Tongue (tissue), 2 donors: ENCODE data around the gene ZP1. TPM values are rescaled to one million over a fixed set of nuclear protein-coding genes. Genes with fewer than 3 reads are reported as not detected.
A peak's percentile ranks its signal among the peaks of the same experiment; 100 is the strongest.
"Not testable (repeated sequence)": the region's sequence is repeated elsewhere in the genome, so short reads cannot be mapped to it uniquely, and the experiment has no call there.

Experiments
- DNase-seq: peaks from one replicate; pipeline ENCODE4 v3.0.0-alpha.2; 2015
- total RNA-seq: library from RNA; depleted of rRNA; stranded (reverse); fragments of >200 nt; gene quantifications from one replicate; pipeline ENCODE4 v1.2.3, GENCODE V29; 2014

The ZP1 gene, protein sequence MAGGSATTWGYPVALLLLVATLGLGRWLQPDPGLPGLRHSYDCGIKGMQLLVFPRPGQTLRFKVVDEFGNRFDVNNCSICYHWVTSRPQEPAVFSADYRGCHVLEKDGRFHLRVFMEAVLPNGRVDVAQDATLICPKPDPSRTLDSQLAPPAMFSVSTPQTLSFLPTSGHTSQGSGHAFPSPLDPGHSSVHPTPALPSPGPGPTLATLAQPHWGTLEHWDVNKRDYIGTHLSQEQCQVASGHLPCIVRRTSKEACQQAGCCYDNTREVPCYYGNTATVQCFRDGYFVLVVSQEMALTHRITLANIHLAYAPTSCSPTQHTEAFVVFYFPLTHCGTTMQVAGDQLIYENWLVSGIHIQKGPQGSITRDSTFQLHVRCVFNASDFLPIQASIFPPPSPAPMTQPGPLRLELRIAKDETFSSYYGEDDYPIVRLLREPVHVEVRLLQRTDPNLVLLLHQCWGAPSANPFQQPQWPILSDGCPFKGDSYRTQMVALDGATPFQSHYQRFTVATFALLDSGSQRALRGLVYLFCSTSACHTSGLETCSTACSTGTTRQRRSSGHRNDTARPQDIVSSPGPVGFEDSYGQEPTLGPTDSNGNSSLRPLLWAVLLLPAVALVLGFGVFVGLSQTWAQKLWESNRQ
- not detected for total RNA-seq

DNA sequence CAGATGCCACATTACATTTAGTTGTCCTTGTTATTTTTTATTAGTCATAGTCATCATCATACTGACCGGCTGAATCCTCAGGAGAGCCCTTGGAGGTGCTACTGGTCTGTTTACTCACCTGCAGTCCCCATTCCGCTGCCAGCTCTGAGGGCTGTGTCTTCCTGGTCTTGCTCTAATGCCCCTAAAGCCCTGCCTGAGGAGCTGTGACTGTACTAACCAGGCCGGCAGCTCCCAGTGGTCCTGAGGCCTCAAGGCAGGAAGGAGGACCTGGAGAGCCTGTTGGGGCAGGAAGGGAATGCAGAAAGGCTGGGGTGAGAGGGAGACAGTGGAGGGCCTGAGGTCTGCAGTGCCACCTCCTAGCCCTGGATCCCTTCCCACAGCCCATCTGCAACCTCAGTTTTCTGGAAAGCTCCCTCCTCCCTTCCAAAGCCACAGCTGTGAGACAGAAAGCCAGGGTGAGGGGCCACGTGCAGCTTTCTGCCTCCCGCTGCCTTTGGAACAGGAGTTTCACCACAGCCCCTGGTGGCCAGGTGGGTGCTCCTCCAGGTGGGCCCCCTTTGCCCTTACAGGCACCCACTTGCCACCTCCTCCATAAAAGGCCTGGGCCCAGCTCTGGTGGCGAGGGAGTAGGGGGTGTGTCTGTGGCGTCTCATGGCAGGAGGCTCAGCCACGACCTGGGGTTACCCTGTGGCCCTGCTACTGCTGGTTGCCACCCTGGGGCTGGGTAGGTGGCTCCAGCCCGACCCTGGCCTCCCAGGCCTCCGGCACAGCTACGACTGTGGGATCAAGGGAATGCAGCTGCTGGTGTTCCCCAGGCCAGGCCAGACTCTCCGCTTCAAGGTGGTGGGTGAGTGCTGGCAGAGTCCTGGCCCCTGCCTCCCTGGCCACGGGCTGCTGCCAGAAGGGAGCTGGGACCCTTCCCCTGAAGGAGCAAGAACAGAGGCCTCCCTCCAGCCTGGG lies at the start of gene ZP1:
ZP1 (plus strand) TSS at position 632 of the 960 bp plus-strand sequence; CDS start at position 652, 20 bp downstream.
- DNase-seq, result no peak

DNA sequence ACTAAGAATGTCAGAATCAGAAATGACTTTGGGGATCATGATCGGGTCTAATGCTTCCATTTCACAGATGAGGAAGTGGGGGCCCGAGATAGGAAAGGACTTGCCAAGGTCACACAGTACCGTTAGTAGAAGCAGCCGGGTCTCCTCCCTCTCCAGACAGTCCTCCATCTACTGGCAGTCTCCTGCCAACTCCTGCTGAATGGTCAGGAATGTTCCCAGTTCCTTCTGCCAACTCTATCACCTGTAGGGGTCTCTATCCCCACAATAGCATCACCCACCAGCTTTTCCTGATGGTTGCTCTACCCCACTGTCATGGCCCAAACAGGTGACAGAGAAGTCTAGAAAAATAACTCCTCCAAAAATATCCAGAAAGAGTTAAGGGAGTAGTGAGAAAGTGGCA lies 49.3 kb upstream of the ZP1 start:
- DNase-seq, result no peak

DNA sequence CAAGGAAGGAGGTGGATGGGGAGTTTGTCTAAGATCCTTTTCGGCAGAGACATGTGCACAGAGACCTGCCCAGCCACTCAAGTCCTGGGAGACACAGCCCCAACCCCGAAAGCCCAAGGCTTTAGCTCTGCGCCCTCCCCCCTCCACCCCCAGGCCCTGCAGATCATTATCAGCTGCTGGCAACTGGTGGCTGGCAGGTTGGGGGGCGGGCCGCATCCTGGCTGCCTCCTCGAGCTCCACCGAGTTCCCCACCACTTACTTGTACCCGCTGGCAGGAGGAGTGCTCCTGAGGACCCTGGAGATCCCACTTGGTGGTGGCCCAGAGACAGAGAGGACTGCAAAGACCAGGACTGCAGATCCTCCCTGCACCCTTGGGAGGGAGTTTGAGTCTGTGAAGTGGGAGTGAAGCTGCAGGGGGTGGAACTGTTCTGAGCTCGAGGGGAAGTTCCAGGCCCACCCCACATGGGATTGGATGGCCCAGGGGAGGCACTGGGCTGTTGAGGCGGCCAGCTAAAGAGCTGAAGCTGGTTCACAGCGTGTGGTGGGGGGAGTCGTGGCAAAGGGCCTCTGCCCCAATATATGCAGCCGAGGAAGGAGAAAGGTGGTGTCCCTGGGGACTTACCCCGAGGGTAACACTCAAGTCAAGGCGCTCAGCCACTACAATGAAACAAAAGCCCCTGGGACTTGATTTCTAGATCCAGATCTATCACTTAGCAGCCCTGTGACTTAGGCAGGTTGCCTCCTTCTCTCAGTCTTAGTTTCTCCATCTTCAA lies 45.3 kb upstream of the ZP1 start:
- DNase-seq, result peak; percentile 18

DNA sequence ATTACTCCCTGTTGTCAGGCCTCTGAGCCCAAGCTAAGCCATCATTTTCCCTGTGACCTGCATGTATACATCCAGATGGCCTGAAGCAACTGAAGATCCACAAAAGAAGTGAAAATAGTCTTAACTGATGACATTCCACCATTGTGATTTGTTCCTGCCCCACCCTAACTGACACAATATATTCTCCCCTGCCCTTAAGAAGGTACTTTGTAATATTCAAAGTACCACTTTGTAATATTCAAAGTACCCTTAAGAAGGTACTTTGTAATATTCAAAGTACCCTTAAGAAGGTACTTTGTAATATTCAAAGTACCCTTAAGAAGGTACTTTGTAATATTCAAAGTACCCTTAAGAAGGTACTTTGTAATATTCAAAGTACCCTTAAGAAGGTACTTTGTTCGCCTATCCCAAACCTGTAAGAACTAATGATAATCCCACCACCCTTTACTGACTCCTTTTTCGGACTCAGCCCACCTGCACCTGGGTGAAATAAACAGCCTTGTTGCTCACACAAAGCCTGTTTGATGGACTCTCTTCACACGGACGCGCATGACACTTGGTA lies 43.5 kb upstream of the ZP1 start:
- not testable (repeated sequence) for DNase-seq

DNA sequence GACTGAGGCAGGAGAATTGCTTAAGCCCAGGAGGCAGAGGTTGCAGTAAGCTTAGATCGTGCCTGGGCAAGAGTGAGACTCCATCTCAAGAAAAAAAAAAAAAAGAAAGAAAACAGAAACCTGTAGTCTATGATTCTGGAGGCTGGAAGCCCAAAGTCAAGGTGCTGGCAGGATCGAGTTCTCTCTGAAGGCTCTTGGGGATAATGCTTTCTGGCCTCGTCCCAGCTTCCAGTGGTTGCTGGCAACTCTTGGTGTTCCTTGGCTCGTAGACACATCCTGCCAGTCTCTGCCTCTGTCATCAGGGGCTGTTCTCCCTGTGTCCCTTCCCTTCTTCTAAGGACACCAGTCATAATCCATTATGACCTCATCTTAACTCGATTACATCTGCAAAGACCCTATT lies 42.2 kb upstream of the ZP1 start:
- no peak for DNase-seq

DNA sequence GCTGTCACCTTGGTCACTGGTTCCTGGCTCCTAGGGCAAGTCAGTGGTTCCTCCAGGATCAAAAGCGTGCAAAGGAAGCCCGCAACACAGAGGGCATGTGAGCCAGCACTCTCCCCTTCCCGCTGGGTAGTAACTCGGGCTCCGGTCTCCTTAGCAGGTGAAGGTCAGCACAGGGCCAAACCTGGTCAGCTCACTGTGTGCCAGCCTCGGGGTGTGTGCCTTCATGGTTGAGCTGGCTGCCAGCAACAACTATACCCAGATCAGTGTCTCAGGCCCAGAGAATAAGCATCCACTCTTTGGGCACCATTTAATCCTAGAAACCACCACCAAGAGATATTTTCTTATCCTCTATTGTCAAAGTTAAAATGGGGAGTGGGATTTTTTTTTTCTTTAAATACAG lies 41.6 kb upstream of the ZP1 start:
- no peak for DNase-seq

DNA sequence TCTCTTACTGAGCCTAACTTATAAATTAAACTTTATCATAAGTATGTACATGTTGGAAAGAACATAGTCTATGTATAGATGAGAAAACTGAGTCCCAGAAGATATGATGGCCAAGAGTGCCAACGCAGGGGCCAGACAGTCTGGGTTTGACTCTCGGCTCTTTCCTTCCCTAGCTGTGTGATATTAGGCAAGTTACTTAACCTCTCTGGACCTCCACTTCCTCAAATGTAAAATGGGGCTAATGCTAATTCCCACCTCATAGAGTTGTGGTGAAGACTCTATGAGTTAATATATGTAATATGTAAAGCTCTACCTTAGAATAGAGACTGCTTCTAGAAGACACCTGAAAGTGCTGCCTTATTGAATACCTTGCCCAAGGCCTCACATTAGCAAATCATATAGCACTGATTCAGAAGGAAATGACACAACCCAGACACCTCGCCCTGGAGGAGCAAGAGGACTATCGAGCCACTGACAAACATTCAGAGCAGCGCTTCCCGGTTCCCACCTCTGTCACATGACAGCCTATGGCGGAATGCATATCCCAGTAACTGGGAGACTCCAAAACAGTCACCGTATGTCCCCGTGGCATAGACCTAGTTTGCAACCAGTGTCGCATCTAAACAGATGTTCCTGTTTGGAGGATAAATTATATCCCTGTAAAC lies 36.7 kb upstream of the ZP1 start:
- DNase-seq, result no peak

DNA sequence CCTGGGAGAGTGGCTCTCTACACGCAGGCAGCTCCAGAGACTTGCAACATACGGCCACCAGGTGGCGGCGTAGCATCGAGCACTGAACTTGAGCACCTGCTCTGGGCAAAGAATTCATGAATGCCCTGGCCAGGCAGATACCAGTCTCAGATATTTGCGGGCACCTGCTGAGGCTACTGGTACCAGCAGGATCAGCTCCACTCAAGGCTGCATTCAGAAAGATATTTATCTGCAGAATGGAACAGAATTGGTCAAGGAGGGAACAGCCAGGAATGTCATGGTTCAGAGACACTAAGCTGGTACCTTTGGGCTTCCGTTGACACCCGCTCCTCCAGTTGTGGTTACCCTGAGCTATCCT lies 36.2 kb upstream of the ZP1 start:
- DNase-seq, result peak; percentile 92

DNA sequence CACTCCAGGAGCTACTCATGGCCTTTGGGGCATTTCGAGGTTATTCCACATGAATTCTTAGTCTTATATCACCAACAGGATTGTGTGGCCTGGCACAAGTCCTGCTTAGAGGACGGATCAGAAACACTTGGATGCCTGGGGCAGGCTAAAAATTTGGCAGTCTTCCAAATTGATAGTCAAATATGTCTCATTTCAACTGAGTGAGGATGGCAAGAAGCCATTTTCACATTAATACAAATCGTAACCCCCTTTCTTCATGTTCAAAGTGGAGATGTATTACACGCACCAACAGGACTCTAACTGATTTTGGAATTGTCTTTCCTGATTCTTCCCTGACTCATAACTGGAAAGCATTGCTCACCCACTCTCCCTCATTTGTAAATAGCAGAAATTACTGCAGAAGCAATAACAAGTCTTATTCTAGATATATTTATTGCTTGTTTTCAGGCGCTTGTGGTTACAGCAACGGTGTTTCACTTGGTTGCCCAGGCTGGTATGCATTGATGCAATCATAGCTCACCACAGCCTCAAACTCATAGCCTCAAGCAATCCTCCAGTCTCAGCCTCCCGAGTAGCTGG lies 35.8 kb upstream of the ZP1 start:
- no peak for DNase-seq

DNA sequence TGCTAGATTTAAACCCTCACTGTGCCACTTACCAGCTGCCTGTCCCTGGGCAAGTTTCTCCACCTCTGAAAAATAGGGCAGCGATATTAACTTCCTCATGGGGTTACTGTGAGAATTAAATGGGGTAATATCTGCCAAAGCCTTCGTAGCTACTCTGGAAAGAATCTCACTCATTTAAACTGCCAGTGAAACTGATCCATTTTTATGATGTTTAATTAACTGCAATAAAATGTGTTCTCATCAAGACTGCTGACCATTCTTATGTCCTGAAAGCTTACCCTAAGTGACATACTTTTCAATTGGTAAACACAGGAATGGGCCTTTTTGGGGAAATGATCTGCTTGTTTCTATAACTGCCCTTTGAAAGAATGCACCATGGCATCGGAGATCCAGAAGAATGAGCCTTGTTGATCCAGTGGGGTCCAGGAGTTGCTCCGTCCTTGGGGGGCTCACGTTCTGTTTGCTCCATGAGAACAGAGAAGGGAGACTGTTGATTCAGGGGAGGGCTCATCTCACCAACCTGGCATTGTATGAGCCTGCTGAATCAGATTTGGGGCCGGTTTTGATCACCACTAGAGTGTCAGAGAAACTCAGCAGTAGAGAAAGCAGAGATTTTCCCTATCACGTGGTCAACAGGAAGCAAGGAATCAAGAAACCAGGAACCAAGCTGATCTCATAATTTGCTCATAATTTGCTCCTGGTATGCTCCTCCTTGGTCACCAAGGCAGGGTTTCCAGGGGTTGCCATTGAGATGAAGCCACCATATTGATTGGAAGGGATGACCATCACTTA lies 32.4 kb upstream of the ZP1 start:
- no peak for DNase-seq

DNA sequence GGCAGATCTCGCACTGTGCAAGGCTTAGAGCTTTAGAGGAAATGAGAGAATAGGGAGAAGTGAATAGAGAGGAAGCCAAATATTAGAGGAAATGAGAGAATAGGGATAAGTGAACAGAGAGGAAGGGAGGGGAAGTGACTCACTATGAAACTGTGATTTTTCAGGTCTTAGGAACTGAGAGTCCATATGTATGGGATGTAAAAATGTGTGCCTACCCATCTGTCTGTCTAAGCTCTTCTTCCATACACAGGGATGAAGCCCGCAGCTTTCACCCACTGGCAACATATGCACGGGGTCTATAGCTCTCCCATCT lies 31.9 kb upstream of the ZP1 start:
- DNase-seq, result no peak

DNA sequence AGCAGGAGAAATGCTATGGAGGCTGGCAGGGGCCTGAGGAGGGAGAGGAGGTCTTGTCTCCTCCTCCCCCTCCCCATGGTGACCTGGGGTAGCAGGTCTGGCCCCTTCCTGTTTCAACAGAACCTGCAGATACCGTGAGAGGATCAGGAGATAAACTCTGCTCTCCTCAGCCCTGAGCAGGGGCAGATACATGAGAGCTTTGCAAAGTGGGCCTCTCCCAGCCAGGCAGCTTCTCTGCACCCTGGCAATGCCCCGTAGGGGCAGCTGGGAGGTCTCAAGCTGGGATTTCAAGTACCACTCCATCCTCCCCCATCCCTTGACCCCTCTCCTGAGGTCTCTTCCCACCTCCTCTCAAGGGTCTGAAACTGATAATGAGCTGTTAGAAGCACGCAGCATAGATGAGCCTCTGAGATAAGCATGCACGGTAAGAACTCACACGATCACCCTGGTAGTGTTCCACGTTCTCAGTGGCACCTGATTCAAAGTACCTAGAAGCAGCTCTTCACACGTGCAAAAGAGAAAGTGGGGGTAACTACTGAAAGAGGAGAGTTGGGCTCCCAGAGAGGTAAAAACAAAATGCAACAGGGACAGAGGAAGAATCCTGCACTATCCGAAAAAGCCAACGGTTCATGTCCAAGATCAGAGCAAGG lies 30.4 kb upstream of the ZP1 start:
- DNase-seq, result no peak

DNA sequence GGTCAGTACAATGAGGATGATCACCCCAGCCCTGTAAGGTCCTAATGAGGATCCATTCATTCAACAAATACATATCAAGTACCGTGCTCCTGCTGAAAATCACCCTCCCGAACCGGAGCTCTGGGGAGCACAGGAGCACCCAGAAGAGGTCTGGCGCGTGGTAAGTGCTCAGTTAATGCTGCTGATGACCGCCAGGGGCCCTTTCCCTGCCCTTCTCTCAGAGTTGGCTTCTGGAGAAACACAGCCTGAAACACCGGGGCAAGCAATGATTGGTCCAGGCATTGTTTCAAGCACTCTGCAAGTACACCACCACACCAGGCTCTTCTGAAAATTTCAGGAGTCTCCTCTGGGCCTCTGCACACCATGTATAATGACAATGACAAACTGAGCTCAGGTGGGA lies 29.2 kb upstream of the ZP1 start:
- DNase-seq, result no peak

DNA sequence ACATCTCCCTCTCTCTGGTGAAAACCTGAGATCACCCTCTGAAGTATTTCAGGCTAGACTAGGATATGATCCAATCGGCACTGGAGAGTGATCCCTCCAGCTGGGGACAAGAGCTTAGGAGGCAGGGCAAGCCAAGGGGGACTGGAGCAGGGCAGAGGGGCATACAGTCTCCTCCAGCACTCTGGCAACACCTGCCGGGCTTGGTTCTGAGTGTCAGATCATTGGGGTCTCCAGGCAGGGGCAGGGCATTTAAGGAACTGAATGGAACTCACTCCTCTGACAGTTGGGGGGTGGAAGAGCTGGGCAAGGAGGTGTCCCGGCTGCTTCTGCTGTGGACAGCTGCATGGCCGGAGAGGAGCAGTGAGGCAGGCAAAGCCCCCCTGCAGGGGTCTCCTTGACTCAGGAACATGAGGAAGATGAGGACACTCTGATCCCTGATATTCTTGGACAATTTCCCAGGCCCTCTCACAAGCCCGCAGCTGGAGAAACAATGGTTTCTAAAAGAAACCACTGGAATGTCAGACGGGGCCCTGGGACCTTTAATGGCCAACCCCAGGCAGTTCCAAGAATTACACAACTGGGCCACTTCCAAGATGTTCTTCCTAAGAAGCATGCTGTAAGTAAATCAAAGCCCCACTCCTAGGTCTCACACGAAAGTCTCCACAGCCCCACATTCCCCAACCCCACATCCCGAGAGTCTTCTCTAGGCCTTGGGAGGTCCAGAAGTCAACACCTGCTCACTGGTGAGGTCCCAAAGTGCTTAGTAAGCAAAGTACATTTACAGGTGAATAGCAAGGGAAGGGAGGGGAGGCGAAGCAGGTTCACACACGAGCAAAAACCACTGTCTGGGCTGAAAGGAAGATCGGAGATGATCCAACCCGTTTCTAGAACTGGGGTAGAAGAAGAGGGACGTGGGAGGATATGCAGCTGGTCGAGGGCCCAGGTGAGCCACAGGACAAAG lies 26.6 kb upstream of the ZP1 start:
- peak; percentile 86 for DNase-seq

DNA sequence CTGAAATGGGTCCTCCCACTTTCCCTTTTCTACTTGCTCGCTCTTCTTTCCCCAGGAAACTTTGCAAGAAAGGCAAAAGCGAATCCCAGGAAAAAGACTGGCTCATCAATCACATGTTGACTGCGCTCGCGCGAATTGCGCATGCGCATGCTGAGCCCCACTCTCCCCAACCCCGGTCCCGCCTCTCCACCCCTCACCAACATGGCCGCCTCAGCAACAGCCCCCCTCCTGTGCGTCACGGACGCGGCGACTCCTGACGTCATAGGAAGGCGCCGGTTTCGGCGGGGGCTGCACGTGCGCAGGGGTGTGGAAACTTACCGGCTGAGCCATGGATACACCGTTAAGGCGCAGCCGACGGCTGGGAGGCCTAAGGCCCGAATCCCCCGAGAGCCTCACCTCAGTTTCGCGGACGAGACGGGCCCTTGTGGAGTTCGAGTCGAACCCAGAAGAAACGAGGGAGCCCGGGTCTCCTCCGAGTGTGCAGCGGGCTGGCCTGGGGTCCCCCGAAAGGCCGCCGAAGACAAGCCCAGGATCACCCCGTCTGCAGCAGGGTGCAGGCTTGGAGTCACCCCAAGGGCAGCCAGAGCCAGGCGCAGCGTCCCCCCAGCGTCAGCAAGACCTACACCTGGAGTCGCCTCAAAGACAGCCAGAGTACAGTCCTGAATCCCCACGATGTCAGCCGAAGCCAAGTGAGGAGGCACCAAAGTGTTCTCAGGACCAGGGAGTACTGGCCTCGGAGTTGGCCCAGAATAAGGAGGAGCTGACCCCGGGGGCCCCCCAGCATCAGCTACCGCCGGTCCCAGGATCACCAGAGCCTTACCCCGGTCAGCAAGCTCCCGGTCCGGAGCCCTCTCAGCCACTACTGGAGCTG lies 25.3 kb upstream of the ZP1 start, which contains the start of gene CCDC86:
CCDC86 (plus strand) TSS at position 317 of the 871 bp plus-strand sequence; CDS start at position 329, 12 bp downstream.
- peak; percentile 98 for DNase-seq

DNA sequence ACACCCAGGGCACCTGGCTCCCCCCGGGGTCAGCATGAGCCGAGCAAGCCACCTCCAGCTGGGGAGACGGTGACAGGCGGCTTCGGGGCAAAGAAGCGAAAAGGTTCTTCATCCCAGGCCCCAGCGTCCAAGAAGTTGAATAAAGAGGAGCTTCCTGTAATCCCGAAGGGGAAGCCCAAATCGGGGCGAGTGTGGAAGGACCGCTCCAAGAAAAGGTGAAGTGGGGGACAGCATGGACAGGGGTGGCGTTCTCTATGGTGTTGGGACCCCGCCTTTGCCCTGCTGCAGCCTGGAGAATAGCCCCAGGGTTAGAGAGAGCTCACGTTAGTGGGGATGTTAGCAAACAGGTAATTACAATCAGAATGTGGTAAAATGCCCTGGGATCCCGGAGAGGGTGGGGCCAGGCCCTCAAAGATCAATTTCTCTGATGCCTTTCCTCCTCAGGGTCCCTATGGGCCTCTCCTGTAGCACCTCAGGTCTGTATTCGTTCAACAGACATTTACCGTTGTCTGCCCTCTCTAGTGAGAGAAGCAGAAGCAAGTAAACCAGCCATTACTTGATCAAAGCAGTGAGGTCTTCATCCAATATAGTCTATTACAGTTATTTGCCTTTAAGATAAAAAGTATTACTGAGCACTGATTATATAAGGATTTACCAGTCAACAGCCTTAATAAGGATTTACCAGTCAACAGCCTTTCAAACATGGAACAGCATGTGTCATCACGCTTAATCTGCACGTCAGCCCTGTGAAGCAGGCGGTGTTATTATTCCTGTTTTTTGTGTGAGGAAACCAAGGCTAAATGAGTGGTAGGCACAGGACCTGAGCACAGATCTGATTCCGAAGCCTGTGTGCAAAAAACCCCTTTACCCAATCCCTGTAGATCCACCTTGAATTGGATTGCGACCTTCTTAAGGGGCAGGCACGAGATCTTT lies 24.4 kb upstream of the ZP1 start:
- peak; percentile 22 for DNase-seq
